ENCODE data around the gene XRCC3.
A peak's percentile ranks its signal among the peaks of the same experiment; 100 is the strongest.

- TF ChIP-seq CTCF (IDR thresholded peaks at IDR 0.05) (no peak), POLR2AphosphoS5 (IDR thresholded peaks at IDR 0.05) (peak in 1 of 3 donors; percentile 22), EP300 (IDR thresholded peaks at IDR 0.05; ENCODE audit: low read depth) (no peak), POLR2A (IDR thresholded peaks at IDR 0.05) (no peak)
Observed at GRCh38 chr14:103706551-103707328, 8.5 kb downstream of the XRCC3 start.

Data from transverse colon (tissue), 4 donors.